Mesenchymal stem cell (in vitro differentiated cells and primary cell): ENCODE data around the gene BIK.
A peak's percentile ranks its signal among the peaks of the same experiment; 100 is the strongest.

Source experiments
- DNase-seq: peaks from one replicate; pipeline ENCODE4 v3.0.0-alpha.2; 2013
- H2AFZ ChIP-seq: one replicate; pipeline ENCODE4 v1.6.1; 2013; ENCODE audit warnings: low read depth, mild to moderate bottlenecking, control low read depth, inconsistent platforms, low read length, moderate library complexity
- H2AK5ac ChIP-seq: 2 replicates; pipeline ENCODE4 v1.6.1; 2013; ENCODE audit warnings: low read length, moderate library complexity, mild to moderate bottlenecking, inconsistent platforms; ENCODE audit not compliant: severe bottlenecking
- H2BK120ac ChIP-seq: one replicate; pipeline ENCODE4 v1.6.1; 2013; ENCODE audit warnings: low read depth, mild to moderate bottlenecking, inconsistent platforms, low read length, moderate library complexity
- H2BK12ac ChIP-seq, 2 experiments: one replicate each; pipeline ENCODE4 v1.6.1; 2013; ENCODE audit warnings: inconsistent platforms in 2 of 2, low read length in 2 of 2, mild to moderate bottlenecking in 2 of 2, moderate library complexity in 2 of 2, control low read depth in 1 of 2
- H2BK15ac ChIP-seq: one replicate; pipeline ENCODE4 v1.6.1; 2013; ENCODE audit warnings: mild to moderate bottlenecking, low read depth, inconsistent platforms; ENCODE audit not compliant: poor library complexity, severe bottlenecking
- H2BK5ac ChIP-seq: 2 replicates; pipeline ENCODE4 v1.6.1; 2013; ENCODE audit warnings: low read depth, mild to moderate bottlenecking, low read length, control low read depth, inconsistent platforms; ENCODE audit not compliant: poor library complexity, severe bottlenecking
- H3K14ac ChIP-seq, 2 experiments: one replicate each; pipeline ENCODE4 v1.6.1; 2013; ENCODE audit warnings: inconsistent platforms in 2 of 2, low read length in 2 of 2, control low read depth in 1 of 2, mild to moderate bottlenecking in 1 of 2, moderate library complexity in 1 of 2
- H3K18ac ChIP-seq, 2 experiments: one replicate each; pipeline ENCODE4 v1.6.1; 2013; ENCODE audit warnings: inconsistent platforms in 2 of 2, low read length in 2 of 2, control low read depth in 1 of 2, low read depth in 1 of 2, mild to moderate bottlenecking in 1 of 2
- H3K23ac ChIP-seq, 2 experiments: one replicate each; pipeline ENCODE4 v1.6.1; 2013; ENCODE audit warnings: inconsistent platforms in 2 of 2, low read length in 2 of 2, mild to moderate bottlenecking in 2 of 2, moderate library complexity in 2 of 2, control low read depth in 1 of 2
- H3K27ac ChIP-seq: 2 replicates; pipeline ENCODE4 v1.5.1; 2013; ENCODE audit warnings: mild to moderate bottlenecking, moderate library complexity, low read length, control low read depth, inconsistent platforms; ENCODE audit not compliant: poor library complexity, severe bottlenecking
- H3K27me3 ChIP-seq, 2 experiments: 2 replicates each; pipeline versions ENCODE4 v1.6.1 to v1.7.0; 2013; ENCODE audit warnings: low read length in 2 of 2, mild to moderate bottlenecking in 2 of 2, moderate library complexity in 2 of 2, control low read depth in 1 of 2, inconsistent platforms in 1 of 2; ENCODE audit not compliant: control insufficient read depth in 1 of 2, insufficient read depth in 1 of 2
- H3K36me3 ChIP-seq, 2 experiments: 2 replicates each; pipeline versions ENCODE4 v1.6.1 to v1.7.0; 2013; ENCODE audit warnings: low read length in 2 of 2, control low read depth in 1 of 2, inconsistent platforms in 1 of 2, low read depth in 1 of 2, mild to moderate bottlenecking in 1 of 2; ENCODE audit not compliant: insufficient read depth in 2 of 2, control insufficient read depth in 1 of 2
- H3K4ac ChIP-seq, 2 experiments: one replicate each; pipeline ENCODE4 v1.6.1; 2013; ENCODE audit warnings: inconsistent platforms in 2 of 2, low read length in 2 of 2, mild to moderate bottlenecking in 2 of 2, moderate library complexity in 2 of 2, control low read depth in 1 of 2, low read depth in 1 of 2
- H3K4me1 ChIP-seq: 2 replicates; pipeline ENCODE4 v1.6.1; 2013; ENCODE audit warnings: low read depth, low read length, control low read depth; ENCODE audit not compliant: control insufficient read depth, insufficient read depth
- H3K4me2 ChIP-seq: 2 replicates; pipeline ENCODE4 v1.6.1; 2013; ENCODE audit warnings: low read length, mild to moderate bottlenecking, inconsistent platforms; ENCODE audit not compliant: poor library complexity, severe bottlenecking
- H3K4me3 ChIP-seq, 2 experiments: 2 replicates each; pipeline versions ENCODE4 v1.5.1 to v1.7.0; 2013; ENCODE audit warnings: low read length in 2 of 2, mild to moderate bottlenecking in 2 of 2, control low read depth in 1 of 2, low read depth in 1 of 2; ENCODE audit not compliant: insufficient read depth in 1 of 2
- H3K79me1 ChIP-seq: replicated peaks from 2 replicates; pipeline ENCODE4 v1.6.1; 2013; ENCODE audit warnings: mild to moderate bottlenecking, control low read depth, low read length, inconsistent platforms; ENCODE audit not compliant: poor library complexity, severe bottlenecking
- H3K9ac ChIP-seq: 2 replicates; pipeline ENCODE4 v1.7.0; 2013; ENCODE audit warnings: mild to moderate bottlenecking, low read length, moderate library complexity
- H3K9me3 ChIP-seq: 2 replicates; pipeline ENCODE4 v1.7.0; 2013; ENCODE audit warnings: mild to moderate bottlenecking, low read length; ENCODE audit not compliant: control insufficient read depth
- H4K8ac ChIP-seq: one replicate; pipeline ENCODE4 v1.6.1; 2013; ENCODE audit warnings: inconsistent platforms, mild to moderate bottlenecking, low read length, moderate library complexity
- H4K91ac ChIP-seq: one replicate; pipeline ENCODE4 v1.6.1; 2013; ENCODE audit warnings: mild to moderate bottlenecking, low read length, inconsistent platforms
- WGBS: methylation state at CpG from one replicate; pipeline ENCODE4 v1.1.7; 2013; ENCODE audit warnings: mixed read lengths; 5-methylcytosine and 5-hydroxymethylcytosine counted together

BIK gene

GRCh38 chr22:43135565-43135964 lies 25.0 kb downstream of the BIK start:
- Histone ChIP-seq H3K18ac (no peak overlapping the region), H3K36me3 (peaks cover 85 to 87% of the 10 kb centered on the region in 2 experiments), H3K4me3 (no peak overlapping the region), H2AFZ (no peak overlapping the region), H3K9me3 (no peaks in the 10 kb centered on the region), H3K14ac (no peak overlapping the region), H3K4me2 (no peak overlapping the region), H3K4me1 (no peaks in the 10 kb centered on the region), H3K79me1 (peaks cover 35% of the 10 kb centered on the region), H3K9ac (no peak overlapping the region), H2BK12ac (no peak overlapping the region), H3K23ac (no peak overlapping the region), H2BK120ac (no peak overlapping the region), H4K91ac (no peak overlapping the region), H4K8ac (no peak overlapping the region), H2AK5ac (no peak overlapping the region), H3K27ac (no peak overlapping the region), H3K27me3 (no peaks in the 10 kb centered on the region), H2BK5ac (no peak overlapping the region), H3K4ac (no peak overlapping the region), H2BK15ac (no peak overlapping the region)
- 95% methylated on average over 4 of the region's 5 CpGs for WGBS
- no peak for DNase-seq

GRCh38 chr22:43136255-43136654 lies 25.7 kb downstream of the BIK start:
- no peak overlapping the region for H3K18ac ChIP-seq
- no peaks in the 10 kb centered on the region for H3K9me3 ChIP-seq
- no peak overlapping the region for H3K23ac ChIP-seq
- H4K8ac ChIP-seq = no peak overlapping the region
- no peak overlapping the region for H2AK5ac ChIP-seq
- H2BK120ac ChIP-seq = no peak overlapping the region
- H2BK12ac ChIP-seq = no peak overlapping the region
- H3K4me3 ChIP-seq = no peak overlapping the region
- no peak overlapping the region for H2BK15ac ChIP-seq
- H2AFZ ChIP-seq = no peak overlapping the region
- H3K14ac ChIP-seq = no peak overlapping the region
- no peak overlapping the region for H2BK5ac ChIP-seq
- no peak overlapping the region for H3K9ac ChIP-seq
- H3K4me2 ChIP-seq = no peak overlapping the region
- whole genome bisulfite sequencing = 64% methylated on average over 9 of the region's 9 CpGs
- H3K36me3 ChIP-seq = peaks cover 87 to 90% of the 10 kb centered on the region in 2 experiments
- H4K91ac ChIP-seq = no peak overlapping the region
- peaks cover 42% of the 10 kb centered on the region for H3K79me1 ChIP-seq
- peak; percentile 56 for DNase-seq
- H3K4me1 ChIP-seq = peaks cover 2% of the 10 kb centered on the region
- no peak overlapping the region for H3K27ac ChIP-seq
- no peaks in the 10 kb centered on the region for H3K27me3 ChIP-seq
- H3K4ac ChIP-seq = no peak overlapping the region

GRCh38 chr22:43136801-43137200 lies 26.3 kb downstream of the BIK start:
- 89% methylated on average over 10 of the region's 10 CpGs for WGBS
- Histone ChIP-seq H3K4me2 (no peak overlapping the region), H3K9me3 (no peaks in the 10 kb centered on the region), H3K79me1 (peaks cover 46% of the 10 kb centered on the region), H2AK5ac (no peak overlapping the region), H3K4me3 (no peak overlapping the region), H4K8ac (peak overlapping the region; percentile 35), H3K27me3 (no peaks in the 10 kb centered on the region), H2BK5ac (no peak overlapping the region), H2AFZ (no peak overlapping the region), H3K36me3 (peaks cover 83 to 85% of the 10 kb centered on the region in 2 experiments), H3K27ac (no peak overlapping the region), H3K4ac (peak overlapping the region in 1 of 2 experiments; percentile 16), H3K23ac (no peak overlapping the region), H3K14ac (no peak overlapping the region), H3K4me1 (peaks cover 4% of the 10 kb centered on the region), H2BK15ac (no peak overlapping the region), H2BK120ac (no peak overlapping the region), H3K9ac (no peak overlapping the region), H3K18ac (no peak overlapping the region), H4K91ac (no peak overlapping the region), H2BK12ac (no peak overlapping the region)
- no peak for DNase-seq

GRCh38 chr22:43142880-43143562 lies 32.5 kb downstream of the BIK start, which contains the start of gene MCAT:
MCAT (minus strand) TSS chr22:43143398; CDS start chr22:43143348, 50 bp downstream.
- Histone ChIP-seq H2BK120ac (no peak within 1 kb of the TSS), H2AFZ (peak within 1 kb of the TSS; percentile 99), H2BK15ac (no peak within 1 kb of the TSS), H3K4me3 (peak within 1 kb of the TSS; percentile 98), H3K4ac (peak within 1 kb of the TSS; percentile 46 to 82), H3K27ac (no peak within 1 kb of the TSS), H2BK5ac (no peak within 1 kb of the TSS), H3K36me3 (peaks cover 29 to 30% of the 10 kb centered on the region in 2 experiments), H3K4me1 (peaks cover 8% of the 10 kb centered on the region), H3K27me3 (no peaks in the 10 kb centered on the region), H3K9ac (peak within 1 kb of the TSS; percentile 94), H3K79me1 (peaks cover 28% of the 10 kb centered on the region), H3K9me3 (no peaks in the 10 kb centered on the region), H3K18ac (peak within 1 kb of the TSS in 1 of 2 experiments; percentile 87), H4K8ac (peak within 1 kb of the TSS; percentile 92), H3K4me2 (peak within 1 kb of the TSS; percentile 84), H2BK12ac (peak within 1 kb of the TSS in 1 of 2 experiments; percentile 34), H4K91ac (peak within 1 kb of the TSS; percentile 88), H2AK5ac (no peak within 1 kb of the TSS), H3K23ac (peak within 1 kb of the TSS in 1 of 2 experiments; percentile 96), H3K14ac (peak within 1 kb of the TSS in 1 of 2 experiments; percentile 95)
- DNase-seq = peak; percentile 77
- WGBS = under 1% methylated on average over 82 of the region's 83 CpGs
